Rectal smooth muscle tissue (tissue), 1 donor: ENCODE data around the gene SAMD4A.

ENCODE experiments used
- H3K27ac ChIP-seq: one replicate; pipeline ENCODE4 v1.7.0; 2013; ENCODE audit warnings: low read depth, low read length, inconsistent platforms
- H3K27me3 ChIP-seq: one replicate; pipeline ENCODE4 v1.7.0; 2013; ENCODE audit warnings: low read length; ENCODE audit not compliant: control insufficient read depth, insufficient read depth
- H3K36me3 ChIP-seq: one replicate; pipeline ENCODE4 v1.7.0; 2013; ENCODE audit warnings: low read length; ENCODE audit not compliant: control insufficient read depth, insufficient read depth
- H3K4me1 ChIP-seq: one replicate; pipeline ENCODE4 v1.7.0; 2013; ENCODE audit warnings: low read length; ENCODE audit not compliant: control insufficient read depth, insufficient read depth
- H3K4me3 ChIP-seq: one replicate; pipeline ENCODE4 v1.7.0; 2013; ENCODE audit warnings: low read length
- H3K9ac ChIP-seq: one replicate; pipeline ENCODE4 v1.7.0; 2013; ENCODE audit warnings: low read length

Gene SAMD4A

GRCh38 chr14:54823757-54824549, 257.0 kb downstream of the SAMD4A start:
- H3K9ac ChIP-seq: no peak overlapping the region
- H3K4me3 ChIP-seq: no peak overlapping the region
- no peaks in the 10 kb centered on the region for H3K36me3 ChIP-seq
- no peaks in the 10 kb centered on the region for H3K4me1 ChIP-seq
- no peak overlapping the region for H3K27ac ChIP-seq
- no peaks in the 10 kb centered on the region for H3K27me3 ChIP-seq

- Histone ChIP-seq H3K36me3 (no peaks in the 10 kb centered on the region), H3K4me3 (no peak overlapping the region), H3K27me3 (no peaks in the 10 kb centered on the region), H3K27ac (no peak overlapping the region), H3K4me1 (no peaks in the 10 kb centered on the region), H3K9ac (no peak overlapping the region)
Measured at GRCh38 chr14:54828037-54828436, 261.1 kb downstream of the SAMD4A start.

GRCh38 chr14:54829486-54830224, 262.7 kb downstream of the SAMD4A start:
- H3K9ac ChIP-seq: no peak overlapping the region
- no peak overlapping the region for H3K4me3 ChIP-seq
- no peaks in the 10 kb centered on the region for H3K36me3 ChIP-seq
- no peaks in the 10 kb centered on the region for H3K4me1 ChIP-seq
- no peak overlapping the region for H3K27ac ChIP-seq
- H3K27me3 ChIP-seq: no peaks in the 10 kb centered on the region

GRCh38 chr14:54830650-54831049, 263.7 kb downstream of the SAMD4A start:
- Histone ChIP-seq H3K4me1 (no peaks in the 10 kb centered on the region), H3K9ac (no peak overlapping the region), H3K27me3 (no peaks in the 10 kb centered on the region), H3K4me3 (no peak overlapping the region), H3K36me3 (no peaks in the 10 kb centered on the region), H3K27ac (no peak overlapping the region)

GRCh38 chr14:54834081-54834480, 267.2 kb downstream of the SAMD4A start:
- no peaks in the 10 kb centered on the region for H3K36me3 ChIP-seq
- no peak overlapping the region for H3K9ac ChIP-seq
- H3K4me3 ChIP-seq: no peak overlapping the region
- no peak overlapping the region for H3K27ac ChIP-seq
- no peaks in the 10 kb centered on the region for H3K27me3 ChIP-seq
- H3K4me1 ChIP-seq: no peaks in the 10 kb centered on the region

- Histone ChIP-seq H3K4me3 (no peak overlapping the region), H3K4me1 (no peaks in the 10 kb centered on the region), H3K27ac (no peak overlapping the region), H3K9ac (no peak overlapping the region), H3K36me3 (no peaks in the 10 kb centered on the region), H3K27me3 (no peaks in the 10 kb centered on the region)
Measured at GRCh38 chr14:54834727-54835126, 267.8 kb downstream of the SAMD4A start.

GRCh38 chr14:54836231-54836630, 269.3 kb downstream of the SAMD4A start:
- no peak overlapping the region for H3K4me3 ChIP-seq
- no peak overlapping the region for H3K27ac ChIP-seq
- no peak overlapping the region for H3K9ac ChIP-seq
- no peaks in the 10 kb centered on the region for H3K4me1 ChIP-seq
- no peaks in the 10 kb centered on the region for H3K36me3 ChIP-seq
- no peaks in the 10 kb centered on the region for H3K27me3 ChIP-seq

GRCh38 chr14:54837508-54838149, 270.7 kb downstream of the SAMD4A start:
- H3K36me3 ChIP-seq: no peaks in the 10 kb centered on the region
- H3K4me1 ChIP-seq: no peaks in the 10 kb centered on the region
- no peak overlapping the region for H3K4me3 ChIP-seq
- no peaks in the 10 kb centered on the region for H3K27me3 ChIP-seq
- no peak overlapping the region for H3K27ac ChIP-seq
- H3K9ac ChIP-seq: no peak overlapping the region

- H3K4me3 ChIP-seq: no peak overlapping the region
- H3K27ac ChIP-seq: no peak overlapping the region
- no peaks in the 10 kb centered on the region for H3K36me3 ChIP-seq
- H3K27me3 ChIP-seq: no peaks in the 10 kb centered on the region
- no peaks in the 10 kb centered on the region for H3K4me1 ChIP-seq
- no peak overlapping the region for H3K9ac ChIP-seq
Measured at GRCh38 chr14:54838931-54839512, 272.1 kb downstream of the SAMD4A start.

- no peak overlapping the region for H3K4me3 ChIP-seq
- no peak overlapping the region for H3K9ac ChIP-seq
- H3K36me3 ChIP-seq: no peaks in the 10 kb centered on the region
- no peaks in the 10 kb centered on the region for H3K4me1 ChIP-seq
- no peak overlapping the region for H3K27ac ChIP-seq
- no peaks in the 10 kb centered on the region for H3K27me3 ChIP-seq
Measured at GRCh38 chr14:54839701-54840119, 272.8 kb downstream of the SAMD4A start.

GRCh38 chr14:54840336-54840735, 273.4 kb downstream of the SAMD4A start:
- H3K4me3 ChIP-seq: no peak overlapping the region
- H3K27me3 ChIP-seq: no peaks in the 10 kb centered on the region
- no peaks in the 10 kb centered on the region for H3K4me1 ChIP-seq
- no peak overlapping the region for H3K9ac ChIP-seq
- H3K27ac ChIP-seq: no peak overlapping the region
- H3K36me3 ChIP-seq: no peaks in the 10 kb centered on the region

GRCh38 chr14:54840798-54841197, 273.9 kb downstream of the SAMD4A start:
- no peak overlapping the region for H3K4me3 ChIP-seq
- no peak overlapping the region for H3K27ac ChIP-seq
- no peaks in the 10 kb centered on the region for H3K4me1 ChIP-seq
- H3K27me3 ChIP-seq: no peaks in the 10 kb centered on the region
- no peak overlapping the region for H3K9ac ChIP-seq
- no peaks in the 10 kb centered on the region for H3K36me3 ChIP-seq
